ENCODE data around the gene CNKSR2. TPM values are rescaled to one million over a fixed set of nuclear protein-coding genes. Genes with fewer than 3 reads are reported as not detected.

The CNKSR2 gene
- total RNA-seq (10 to 100 TPM in 2 of 5 donors, 1 to 10 TPM in 2, under 1 TPM in 1; 0.58 to 33.8 (median 9.4) TPM), polyA plus RNA-seq (1 to 10 TPM in 2 of 3 donors, under 1 TPM in 1; 0.65 to 1.7 (median 1.1) TPM)
- long read RNA-seq, donor 1: 0 reads
- long read RNA-seq, donor 2: 0 reads
- long read RNA-seq, donor 3: 0 reads
- long read RNA-seq, donor 4: 0 reads
- long read RNA-seq, donor 5: 0 reads
- long read RNA-seq, donor 6, full-length matches to known transcripts: 1 of 1 reads
- long read RNA-seq, donor 6, partial matches to known transcripts: 0 of 1 reads
- long read RNA-seq, donor 6, other reads (novel, unspliced or antisense): 0 of 1 reads
- long read RNA-seq, donor 7, full-length matches to known transcripts: 1 of 1 reads
- long read RNA-seq, donor 7, partial matches to known transcripts: 0 of 1 reads
- long read RNA-seq, donor 7, other reads (novel, unspliced or antisense): 0 of 1 reads
- long read RNA-seq, donor 8, full-length matches to known transcripts: 1 of 1 reads
- long read RNA-seq, donor 8, partial matches to known transcripts: 0 of 1 reads
- long read RNA-seq, donor 8, other reads (novel, unspliced or antisense): 0 of 1 reads
- long read RNA-seq, donor 9: 0 reads
- long read RNA-seq, donor 10: 0 reads

DNA sequence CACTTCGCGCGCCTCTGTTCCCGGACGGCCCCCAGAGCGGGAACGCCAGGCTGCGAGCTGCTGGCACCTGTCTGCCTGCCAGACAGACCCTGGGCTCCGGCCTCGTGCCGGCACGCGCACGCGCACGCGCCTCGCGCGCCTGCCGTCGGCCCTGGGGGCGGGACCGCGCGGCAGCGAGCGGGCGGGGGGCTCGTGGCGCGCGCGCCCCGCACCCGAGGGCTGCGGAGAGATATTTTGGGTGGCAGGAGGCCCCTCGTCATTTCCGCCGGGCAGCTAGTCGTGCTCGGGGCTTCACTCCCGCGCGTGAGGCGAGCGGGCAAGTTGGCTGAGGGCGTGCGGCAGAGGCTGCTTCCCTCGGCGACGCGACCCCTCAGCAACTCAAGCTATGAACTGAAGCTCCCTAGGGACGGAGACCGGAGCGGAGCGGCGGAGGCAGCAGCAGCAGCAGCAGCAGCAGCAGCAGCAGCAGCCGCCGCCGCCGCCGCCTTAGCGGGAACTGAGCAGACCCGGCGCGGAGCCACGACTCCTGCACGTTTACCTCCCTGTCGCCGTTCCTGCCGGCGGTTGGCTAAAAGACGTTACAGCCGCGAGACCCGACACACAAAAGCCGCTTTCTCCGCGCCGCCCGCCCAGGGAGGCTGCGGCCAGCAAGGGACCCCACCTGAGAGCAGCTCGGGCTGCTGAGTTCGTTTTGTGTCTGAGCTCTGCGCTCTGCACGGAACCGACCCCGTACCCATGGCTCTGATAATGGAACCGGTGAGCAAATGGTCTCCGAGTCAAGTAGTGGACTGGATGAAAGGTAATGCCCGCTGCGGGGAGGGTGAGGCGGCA, at the start of gene CNKSR2:
TSS of gene CNKSR2 (plus strand) at position 256 of the 831 bp plus-strand sequence. CDS start at position 736, 480 bp downstream.
- peak; percentile 65 to 85 for DNase-seq
- peaks cover 0 to 29% (median 25%) of the 10 kb centered on the region in 3 donors for H3K27me3 ChIP-seq
- no peaks in the 10 kb centered on the region for H3K9me3 ChIP-seq
- H3K4me3 ChIP-seq: peak within 1 kb of the TSS; percentile 53 to 63 (median 56)
- peak within 1 kb of the TSS in 4 of 5 donors; percentile 20 to 75 (median 58) for H3K27ac ChIP-seq
- intact Hi-C loops (cut with DNase I; ENCODE audit: low total_unique reads): no loop called here
- H3K4me1 ChIP-seq: peaks cover 0 to 18% (median 12%) of the 10 kb centered on the region in 4 donors
- TF ChIP-seq POLR2AphosphoS5 (IDR thresholded peaks at IDR 0.05): no peak
- TF ChIP-seq EP300 (IDR thresholded peaks at IDR 0.05): no peak
- no peak for TF ChIP-seq POLR2A (IDR thresholded peaks at IDR 0.05)
- TF ChIP-seq, protein P1, sequence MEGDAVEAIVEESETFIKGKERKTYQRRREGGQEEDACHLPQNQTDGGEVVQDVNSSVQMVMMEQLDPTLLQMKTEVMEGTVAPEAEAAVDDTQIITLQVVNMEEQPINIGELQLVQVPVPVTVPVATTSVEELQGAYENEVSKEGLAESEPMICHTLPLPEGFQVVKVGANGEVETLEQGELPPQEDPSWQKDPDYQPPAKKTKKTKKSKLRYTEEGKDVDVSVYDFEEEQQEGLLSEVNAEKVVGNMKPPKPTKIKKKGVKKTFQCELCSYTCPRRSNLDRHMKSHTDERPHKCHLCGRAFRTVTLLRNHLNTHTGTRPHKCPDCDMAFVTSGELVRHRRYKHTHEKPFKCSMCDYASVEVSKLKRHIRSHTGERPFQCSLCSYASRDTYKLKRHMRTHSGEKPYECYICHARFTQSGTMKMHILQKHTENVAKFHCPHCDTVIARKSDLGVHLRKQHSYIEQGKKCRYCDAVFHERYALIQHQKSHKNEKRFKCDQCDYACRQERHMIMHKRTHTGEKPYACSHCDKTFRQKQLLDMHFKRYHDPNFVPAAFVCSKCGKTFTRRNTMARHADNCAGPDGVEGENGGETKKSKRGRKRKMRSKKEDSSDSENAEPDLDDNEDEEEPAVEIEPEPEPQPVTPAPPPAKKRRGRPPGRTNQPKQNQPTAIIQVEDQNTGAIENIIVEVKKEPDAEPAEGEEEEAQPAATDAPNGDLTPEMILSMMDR (IDR thresholded peaks at IDR 0.05): no peak
- WGBS, 5 donors: 1 to 35% (median 20%) methylated on average over 28 to 75 of the region's 94 CpGs; no CpG with 5 or more reads in 1 of the 5 donors
- no peaks in the 10 kb centered on the region for H3K36me3 ChIP-seq

DNA sequence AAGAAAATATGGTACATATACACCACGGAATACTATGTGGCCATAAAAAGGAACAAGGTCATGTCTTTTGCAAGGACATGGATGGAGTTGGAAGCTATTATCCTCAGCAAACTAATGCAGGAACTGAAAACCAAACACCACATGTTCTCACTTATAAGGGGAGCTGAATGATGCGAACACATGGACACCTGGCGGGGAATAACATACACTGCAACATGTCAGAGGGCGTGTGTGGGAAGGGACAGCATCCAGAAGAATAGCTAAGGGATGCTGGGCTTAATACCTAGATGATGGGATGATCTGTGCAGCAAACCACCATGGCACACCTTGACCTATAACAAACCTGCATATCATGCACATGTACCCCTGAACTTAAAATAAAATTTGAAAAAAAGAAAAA, 19.5 kb upstream of the CNKSR2 start:
- Histone ChIP-seq H3K36me3 (no peaks in the 10 kb centered on the region), H3K4me3 (no peak overlapping the region), H3K4me1 (no peaks in the 10 kb centered on the region), H3K27me3 (no peaks in the 10 kb centered on the region), H3K9me3 (peaks cover 0 to 27% (median 13%) of the 10 kb centered on the region in 4 donors), H3K27ac (no peak overlapping the region)
- DNase-seq: no peak
- WGBS, 5 donors: 70 to 82% (median 75%) methylated on average over 4 of the region's 4 CpGs
- intact Hi-C loops (cut with DNase I; ENCODE audit: low total_unique reads): no loop called here
- TF ChIP-seq, protein P1 (IDR thresholded peaks at IDR 0.05): no peak
- TF ChIP-seq POLR2A (IDR thresholded peaks at IDR 0.05) (no peak), POLR2AphosphoS5 (IDR thresholded peaks at IDR 0.05) (no peak), EP300 (IDR thresholded peaks at IDR 0.05) (no peak)

DNA sequence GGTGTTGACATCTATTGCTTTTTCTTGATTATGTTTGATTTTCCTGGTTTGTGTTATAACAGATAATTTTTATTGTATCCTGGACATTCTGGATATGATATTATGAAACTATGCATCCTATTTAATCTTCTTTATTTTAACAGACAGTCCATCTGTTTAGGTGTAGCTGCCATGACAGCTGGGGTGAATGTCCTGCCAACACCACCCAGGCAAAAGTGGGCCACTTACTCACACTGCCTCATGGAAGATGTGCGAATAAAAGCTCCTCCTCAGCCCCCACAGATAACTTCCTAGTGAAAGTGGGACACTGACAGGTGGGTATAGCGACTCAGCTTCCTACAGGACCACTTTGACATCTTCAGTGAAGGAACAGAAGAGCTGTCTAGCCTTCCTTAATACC, 18.4 kb upstream of the CNKSR2 start:
- DNase-seq: no peak
- H3K27me3 ChIP-seq: no peaks in the 10 kb centered on the region
- no peak overlapping the region for H3K4me3 ChIP-seq
- no peaks in the 10 kb centered on the region for H3K4me1 ChIP-seq
- intact Hi-C loops (cut with DNase I; ENCODE audit: low total_unique reads): no loop called here
- H3K9me3 ChIP-seq: peaks cover 0 to 16% (median 8%) of the 10 kb centered on the region in 4 donors
- no peaks in the 10 kb centered on the region for H3K36me3 ChIP-seq
- H3K27ac ChIP-seq: no peak overlapping the region
- 50 to 83% (median 63%) methylated on average over 2 of the region's 2 CpGs for WGBS, 5 donors
- TF ChIP-seq, protein P1 (IDR thresholded peaks at IDR 0.05): no peak
- no peak for TF ChIP-seq POLR2A (IDR thresholded peaks at IDR 0.05)
- no peak for TF ChIP-seq POLR2AphosphoS5 (IDR thresholded peaks at IDR 0.05)
- no peak for TF ChIP-seq EP300 (IDR thresholded peaks at IDR 0.05)

DNA sequence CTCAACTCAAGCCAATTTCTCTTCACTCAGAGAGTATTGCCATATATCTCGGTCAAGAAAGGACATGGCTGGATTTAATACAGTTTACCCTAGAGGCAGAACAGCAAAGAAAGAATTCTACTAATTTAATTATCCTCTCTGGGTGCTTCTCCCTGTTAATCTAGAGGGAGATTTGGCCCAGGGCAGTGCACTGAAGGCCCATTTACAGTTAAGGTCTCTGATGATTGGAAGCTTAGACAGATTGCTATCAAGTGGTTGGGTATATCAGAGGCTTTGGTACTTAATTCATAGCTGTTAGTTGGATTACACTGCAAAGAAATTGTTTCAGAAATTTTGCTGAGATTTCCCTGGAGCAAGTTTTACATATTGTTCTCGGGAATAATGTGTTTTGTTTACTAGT, 4.6 kb upstream of the CNKSR2 start:
- H3K27me3 ChIP-seq: peaks cover 0 to 11% (median 9%) of the 10 kb centered on the region in 3 donors
- no peak for DNase-seq
- peaks cover 0 to 6% (median 2%) of the 10 kb centered on the region in 4 donors for H3K9me3 ChIP-seq
- no peak for TF ChIP-seq POLR2AphosphoS5 (IDR thresholded peaks at IDR 0.05)
- TF ChIP-seq POLR2A (IDR thresholded peaks at IDR 0.05): no peak
- TF ChIP-seq, protein P1 (IDR thresholded peaks at IDR 0.05): no peak
- no peak for TF ChIP-seq EP300 (IDR thresholded peaks at IDR 0.05)
- H3K4me1 ChIP-seq: peaks cover 0 to 10% (median 2%) of the 10 kb centered on the region in 4 donors
- 61 to 96% (median 73%) methylated on average over 2 of the region's 2 CpGs for WGBS, 5 donors
- H3K27ac ChIP-seq: no peak overlapping the region
- no peak overlapping the region for H3K4me3 ChIP-seq
- no peaks in the 10 kb centered on the region for H3K36me3 ChIP-seq
- intact Hi-C loops (cut with DNase I; ENCODE audit: low total_unique reads): no loop called here
